GM18517 (cell line): ENCODE results near the gene PRKCZ.

ENCODE experiments used
- ATAC-seq: cut with Tn5 transposase; IDR thresholded peaks from one replicate; pipeline ENCODE4 v1.9.1; 2021; ENCODE audit warnings: mild to moderate bottlenecking, moderate library complexity; ENCODE audit not compliant: unreplicated experiment

The PRKCZ gene

GRCh38 chr1:2233997-2234761 is 184.0 kb downstream of the PRKCZ start:
- no peak for ATAC-seq

- no peak for ATAC-seq
Measured at GRCh38 chr1:2234762-2235113, 184.5 kb downstream of the PRKCZ start.
